T-helper 1 cell (primary cell): ENCODE data around the gene SEPTIN5.

Source experiments
- DNase-seq, 5 donors: peaks; one replicate each; pipeline ENCODE4 v3.0.0-alpha.2; 2012 to 2020

Gene SEPTIN5

GRCh38 chr22:19750507-19751490 lies 36.5 kb downstream of the SEPTIN5 start:
- DNase-seq: no peak

- no peak for DNase-seq
Observed at GRCh38 chr22:19751497-19752245, 37.4 kb downstream of the SEPTIN5 start.

- DNase-seq: no peak
Observed at GRCh38 chr22:19753090-19753842, 39.0 kb downstream of the SEPTIN5 start.

- DNase-seq: no peak
Observed at GRCh38 chr22:19753996-19754700, 39.8 kb downstream of the SEPTIN5 start.

GRCh38 chr22:19754701-19755144 lies 40.4 kb downstream of the SEPTIN5 start:
- no peak for DNase-seq

- DNase-seq: no peak
Observed at GRCh38 chr22:19755145-19755710, 40.9 kb downstream of the SEPTIN5 start.

- DNase-seq: no peak
Observed at GRCh38 chr22:19755722-19756287, 41.5 kb downstream of the SEPTIN5 start.

GRCh38 chr22:19756288-19757128 lies 42.2 kb downstream of the SEPTIN5 start:
- peak; percentile 57 to 73 (median 61) for DNase-seq

GRCh38 chr22:19757140-19757984 lies 43.1 kb downstream of the SEPTIN5 start:
- no peak for DNase-seq

GRCh38 chr22:19757985-19758895 lies 43.9 kb downstream of the SEPTIN5 start:
- no peak for DNase-seq

GRCh38 chr22:19758896-19759426 lies 44.7 kb downstream of the SEPTIN5 start:
- DNase-seq: no peak

GRCh38 chr22:19759427-19760057 lies 45.2 kb downstream of the SEPTIN5 start:
- DNase-seq: no peak

GRCh38 chr22:19760058-19760950 lies 46.0 kb downstream of the SEPTIN5 start, which contains the start of gene TBX1:
TBX1 (plus strand) TSS chr22:19760778; CDS start chr22:19760844, 66 bp downstream.
- no peak for DNase-seq

GRCh38 chr22:19760951-19761724 lies 46.8 kb downstream of the SEPTIN5 start:
- no peak for DNase-seq
